ENCODE data around the gene PPA2. TPM values are rescaled to one million over a fixed set of nuclear protein-coding genes. Genes with fewer than 3 reads are reported as not detected.

Gene PPA2
- 98.5 TPM for total RNA-seq (2021; ENCODE audit: unreplicated experiment)
- 47.7 and 63.7 TPM in 2 replicates for polyA plus RNA-seq (2012)
- percentile 89 among the genes with signal in this experiment for Bru-seq, nascent RNA
- percentile 79 among the genes with signal in this experiment for BruChase-seq, experiment 1, labeled RNA remaining after a 6-hour chase
- percentile 88 among the genes with signal in this experiment for BruChase-seq, experiment 2, labeled RNA remaining after a 2-hour chase
- long read RNA-seq, transcript PPA2-206 (8 exons, 778 nt) = minor isoform, 5 of 111 reads
- long read RNA-seq, transcript PPA2-201 (12 exons, 1,684 nt) = major isoform, 65 of 111 reads
- long read RNA-seq, partial matches to known transcripts = 2 of 111 reads
- long read RNA-seq, other reads (novel, unspliced or antisense) = 26 of 111 reads

GRCh38 chr4:105473324-105474098, at the start of gene PPA2:
TSS of gene PPA2 (minus strand) at chr4:105474062. CDS start at chr4:105474050, 12 bp downstream.
- peaks cover 8 to 18% of the 10 kb centered on the region in 2 experiments for H3K4me1 ChIP-seq (ENCODE audit: control insufficient read depth in 1 of 2, insufficient read depth in 2 of 2, low read length in 2 of 2)
- H3K79me2 ChIP-seq (ENCODE audit: insufficient read depth, low read length) = peaks cover 48% of the 10 kb centered on the region
- ATAC-seq = peak; percentile 87
- no peaks in the 10 kb centered on the region for H3K9me2 ChIP-seq (ENCODE audit: insufficient read depth)
- peak within 1 kb of the TSS; percentile 95 for H3K27ac ChIP-seq (ENCODE audit: low read depth, low read length)
- CTCF ChIA-PET = interaction anchor here (0.8 to 1.6 kb wide), 7 partner anchors 10 to 333 kb away, joined by 3 to 9 read pairs (median 4); no protein-coding TSS in a partner anchor
- RAD21 ChIA-PET (ENCODE audit: low non-redundant PET in 1 of 2, low total read pairs in 2 of 2, uncharacterized antibody in 2 of 2, unreplicated experiment in 2 of 2) = interaction anchor here (0.9 to 1.0 kb wide), 3 partner anchors 333 to 728 kb away, joined by 3 read pairs; no protein-coding TSS in a partner anchor
- H2AFZ ChIP-seq (ENCODE audit: low read depth, low read length, poor library complexity, severe bottlenecking) = peak within 1 kb of the TSS; percentile 70
- POLR2A ChIA-PET = interaction anchor here (1.0 to 1.5 kb wide), 3 partner anchors 16 to 340 kb away, joined by 3 read pairs; no protein-coding TSS in a partner anchor
- peak within 1 kb of the TSS; percentile 72 to 87 for H3K4me3 ChIP-seq (replicated peaks in 1 of 2; ENCODE audit: low read depth in 1 of 2, low read length in 2 of 2)
- H3K9me3 ChIP-seq (ENCODE audit: control insufficient read depth in 1 of 2, insufficient read depth in 1 of 2, low read depth in 1 of 2, low read length in 2 of 2) = no peaks in the 10 kb centered on the region
- DNase-seq (ENCODE audit: low read depth, low spot score) = peak; percentile 68
- H3K9ac ChIP-seq (ENCODE audit: low read length) = peak within 1 kb of the TSS; percentile 90
- intact Hi-C loops (cut with micrococcal nuclease) = no loop called here
- H4K20me1 ChIP-seq (ENCODE audit: insufficient read depth) = peaks cover 21% of the 10 kb centered on the region; the same call in 1 of the 2 replicates
- no peaks in the 10 kb centered on the region for H3K27me3 ChIP-seq (ENCODE audit: insufficient read depth, low read length)
- no peaks in the 10 kb centered on the region for H3K36me3 ChIP-seq (ENCODE audit: control insufficient read depth in 1 of 2, insufficient read depth in 2 of 2, low read length in 2 of 2)
- no TSS peak for BruUV-seq (replicated peaks)
- peak within 1 kb of the TSS; percentile 92 for H3K4me2 ChIP-seq (ENCODE audit: low read length)
- TF ChIP-seq SIN3A (IDR thresholded peaks at IDR 0.05; ENCODE audit: low read depth) (peak; percentile 11), TCF7L2 (IDR thresholded peaks at IDR 0.05; ENCODE audit: borderline replicate concordance, extremely low read depth, insufficient read depth, insufficient read length) (peak; percentile 4), ELF1 (IDR thresholded peaks at IDR 0.05; ENCODE audit: borderline replicate concordance, low read depth) (no peak), CEBPB (IDR thresholded peaks at IDR 0.05; ENCODE audit: low read depth) (no peak), EZH2 (IDR thresholded peaks at IDR 0.05) (no peak), ZBTB33 (IDR thresholded peaks at IDR 0.05; ENCODE audit: extremely low read depth, insufficient replicate concordance, low read length) (peak; percentile 10), RAD21 (IDR thresholded peaks at IDR 0.05; ENCODE audit: low read depth) (no peak), POLR2AphosphoS5 (IDR thresholded peaks at IDR 0.05; ENCODE audit: low read depth, low read length) (peak; percentile 83), POLR2A (IDR thresholded peaks at IDR 0.05; ENCODE audit: borderline replicate concordance, extremely low read depth, insufficient read depth, insufficient read length) (peak; percentile 75), CBX3 (IDR thresholded peaks at IDR 0.05; ENCODE audit: low read depth) (peak; percentile 97; the same call in 1 of the 2 replicates), SRF (IDR thresholded peaks at IDR 0.05; ENCODE audit: low read depth) (no peak), MAX (IDR thresholded peaks at IDR 0.05) (peak; percentile 79), YY1 (IDR thresholded peaks at IDR 0.05; ENCODE audit: extremely low read depth, insufficient replicate concordance, low read depth, low read length) (peak; percentile 85), SP1 (IDR thresholded peaks at IDR 0.05; ENCODE audit: low read depth) (peak; percentile 33; the same call in 1 of the 2 replicates)
- TF ChIP-seq, protein P1, sequence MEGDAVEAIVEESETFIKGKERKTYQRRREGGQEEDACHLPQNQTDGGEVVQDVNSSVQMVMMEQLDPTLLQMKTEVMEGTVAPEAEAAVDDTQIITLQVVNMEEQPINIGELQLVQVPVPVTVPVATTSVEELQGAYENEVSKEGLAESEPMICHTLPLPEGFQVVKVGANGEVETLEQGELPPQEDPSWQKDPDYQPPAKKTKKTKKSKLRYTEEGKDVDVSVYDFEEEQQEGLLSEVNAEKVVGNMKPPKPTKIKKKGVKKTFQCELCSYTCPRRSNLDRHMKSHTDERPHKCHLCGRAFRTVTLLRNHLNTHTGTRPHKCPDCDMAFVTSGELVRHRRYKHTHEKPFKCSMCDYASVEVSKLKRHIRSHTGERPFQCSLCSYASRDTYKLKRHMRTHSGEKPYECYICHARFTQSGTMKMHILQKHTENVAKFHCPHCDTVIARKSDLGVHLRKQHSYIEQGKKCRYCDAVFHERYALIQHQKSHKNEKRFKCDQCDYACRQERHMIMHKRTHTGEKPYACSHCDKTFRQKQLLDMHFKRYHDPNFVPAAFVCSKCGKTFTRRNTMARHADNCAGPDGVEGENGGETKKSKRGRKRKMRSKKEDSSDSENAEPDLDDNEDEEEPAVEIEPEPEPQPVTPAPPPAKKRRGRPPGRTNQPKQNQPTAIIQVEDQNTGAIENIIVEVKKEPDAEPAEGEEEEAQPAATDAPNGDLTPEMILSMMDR (IDR thresholded peaks at IDR 0.05 in 2 of 3, conservative IDR thresholded peaks at IDR 0.05 in 1 of 3; ENCODE audit: borderline replicate concordance in 1 of 3, insufficient read depth in 1 of 3, low read depth in 2 of 3, low read length in 2 of 3) = no peak; a peak in 1 of 6 replicates
- TF ChIP-seq, protein P2, sequence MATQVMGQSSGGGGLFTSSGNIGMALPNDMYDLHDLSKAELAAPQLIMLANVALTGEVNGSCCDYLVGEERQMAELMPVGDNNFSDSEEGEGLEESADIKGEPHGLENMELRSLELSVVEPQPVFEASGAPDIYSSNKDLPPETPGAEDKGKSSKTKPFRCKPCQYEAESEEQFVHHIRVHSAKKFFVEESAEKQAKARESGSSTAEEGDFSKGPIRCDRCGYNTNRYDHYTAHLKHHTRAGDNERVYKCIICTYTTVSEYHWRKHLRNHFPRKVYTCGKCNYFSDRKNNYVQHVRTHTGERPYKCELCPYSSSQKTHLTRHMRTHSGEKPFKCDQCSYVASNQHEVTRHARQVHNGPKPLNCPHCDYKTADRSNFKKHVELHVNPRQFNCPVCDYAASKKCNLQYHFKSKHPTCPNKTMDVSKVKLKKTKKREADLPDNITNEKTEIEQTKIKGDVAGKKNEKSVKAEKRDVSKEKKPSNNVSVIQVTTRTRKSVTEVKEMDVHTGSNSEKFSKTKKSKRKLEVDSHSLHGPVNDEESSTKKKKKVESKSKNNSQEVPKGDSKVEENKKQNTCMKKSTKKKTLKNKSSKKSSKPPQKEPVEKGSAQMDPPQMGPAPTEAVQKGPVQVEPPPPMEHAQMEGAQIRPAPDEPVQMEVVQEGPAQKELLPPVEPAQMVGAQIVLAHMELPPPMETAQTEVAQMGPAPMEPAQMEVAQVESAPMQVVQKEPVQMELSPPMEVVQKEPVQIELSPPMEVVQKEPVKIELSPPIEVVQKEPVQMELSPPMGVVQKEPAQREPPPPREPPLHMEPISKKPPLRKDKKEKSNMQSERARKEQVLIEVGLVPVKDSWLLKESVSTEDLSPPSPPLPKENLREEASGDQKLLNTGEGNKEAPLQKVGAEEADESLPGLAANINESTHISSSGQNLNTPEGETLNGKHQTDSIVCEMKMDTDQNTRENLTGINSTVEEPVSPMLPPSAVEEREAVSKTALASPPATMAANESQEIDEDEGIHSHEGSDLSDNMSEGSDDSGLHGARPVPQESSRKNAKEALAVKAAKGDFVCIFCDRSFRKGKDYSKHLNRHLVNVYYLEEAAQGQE (IDR thresholded peaks at IDR 0.05; ENCODE audit: low read depth) = no peak

All from HCT116 (cell line).